Activated naive CD4-positive, alpha-beta T cell (primary cell): ENCODE results near the gene TBL1X.
"Not testable (repeated sequence)": the region's sequence is repeated elsewhere in the genome, so short reads cannot be mapped to it uniquely, and the experiment has no call there.

Source experiments
- DNase-seq, 4 experiments: peaks; one replicate each; lab custom pipeline; 2025; lab: John Stamatoyannopoulos, UW

The TBL1X gene

DNA sequence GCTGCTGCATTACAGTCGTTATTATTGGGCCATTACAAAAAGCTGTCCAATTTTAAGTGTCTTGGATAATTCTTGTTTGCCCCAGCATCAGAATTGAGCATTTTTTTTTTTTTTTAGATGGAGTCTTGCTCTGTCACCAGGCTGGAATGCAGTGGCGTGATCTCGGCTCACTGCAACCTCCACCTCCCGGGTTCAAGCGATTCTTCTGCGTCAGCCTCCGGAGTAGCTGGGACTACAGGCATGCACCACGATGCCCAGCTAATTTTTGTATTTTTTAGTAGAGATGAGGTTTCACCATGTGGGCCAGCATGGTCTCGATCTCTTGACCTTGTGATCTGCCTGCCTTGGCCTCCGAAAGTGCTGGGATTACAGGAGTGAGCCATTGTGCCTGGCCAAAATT, 71.3 kb downstream of the TBL1X start:
- not testable (repeated sequence) for DNase-seq

DNA sequence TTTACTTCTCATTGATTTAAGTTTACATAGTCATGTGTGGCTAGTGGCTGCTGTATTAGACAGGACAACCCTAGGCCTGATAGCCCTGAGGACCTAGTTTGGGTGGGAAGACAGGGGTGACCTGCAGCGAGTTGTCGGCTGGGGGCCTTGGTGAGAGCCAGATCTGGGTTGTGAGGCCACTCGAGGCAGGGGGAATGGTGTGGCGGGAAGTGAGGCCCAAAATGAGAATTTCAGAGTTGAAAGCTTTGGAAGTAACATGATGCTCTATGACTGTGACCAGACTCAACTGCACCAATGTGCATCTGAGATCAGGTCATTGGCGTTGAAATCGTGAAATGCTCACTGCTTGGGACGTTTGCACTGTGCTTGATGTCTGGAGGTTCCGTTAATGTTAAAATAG, 72.9 kb downstream of the TBL1X start:
- no peak for DNase-seq

DNA sequence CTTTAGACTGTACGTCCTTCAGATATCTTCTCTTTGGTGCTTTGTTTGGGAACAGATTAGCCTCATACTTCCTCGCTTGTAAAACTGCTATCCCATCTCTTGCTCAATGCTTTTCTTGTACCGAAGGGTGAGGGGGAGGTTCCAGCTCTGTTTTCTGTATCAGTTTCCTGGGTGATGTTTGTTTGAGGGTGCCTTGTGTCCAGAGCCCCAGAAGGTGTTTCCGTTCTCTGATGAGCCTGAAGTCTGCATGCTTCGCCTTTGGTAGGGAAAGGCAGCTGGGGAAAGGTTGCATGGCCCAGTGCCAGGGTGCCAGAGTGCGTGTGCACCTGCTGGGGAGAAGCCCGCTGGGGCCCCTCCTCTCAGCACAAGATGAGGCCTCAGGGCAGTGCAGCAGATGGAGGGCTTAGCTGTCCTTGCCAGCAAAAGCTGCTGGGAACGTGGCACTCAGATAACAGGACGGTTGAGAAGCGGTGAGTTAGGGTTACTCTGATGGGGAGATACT, 73.7 kb downstream of the TBL1X start:
- DNase-seq: no peak

DNA sequence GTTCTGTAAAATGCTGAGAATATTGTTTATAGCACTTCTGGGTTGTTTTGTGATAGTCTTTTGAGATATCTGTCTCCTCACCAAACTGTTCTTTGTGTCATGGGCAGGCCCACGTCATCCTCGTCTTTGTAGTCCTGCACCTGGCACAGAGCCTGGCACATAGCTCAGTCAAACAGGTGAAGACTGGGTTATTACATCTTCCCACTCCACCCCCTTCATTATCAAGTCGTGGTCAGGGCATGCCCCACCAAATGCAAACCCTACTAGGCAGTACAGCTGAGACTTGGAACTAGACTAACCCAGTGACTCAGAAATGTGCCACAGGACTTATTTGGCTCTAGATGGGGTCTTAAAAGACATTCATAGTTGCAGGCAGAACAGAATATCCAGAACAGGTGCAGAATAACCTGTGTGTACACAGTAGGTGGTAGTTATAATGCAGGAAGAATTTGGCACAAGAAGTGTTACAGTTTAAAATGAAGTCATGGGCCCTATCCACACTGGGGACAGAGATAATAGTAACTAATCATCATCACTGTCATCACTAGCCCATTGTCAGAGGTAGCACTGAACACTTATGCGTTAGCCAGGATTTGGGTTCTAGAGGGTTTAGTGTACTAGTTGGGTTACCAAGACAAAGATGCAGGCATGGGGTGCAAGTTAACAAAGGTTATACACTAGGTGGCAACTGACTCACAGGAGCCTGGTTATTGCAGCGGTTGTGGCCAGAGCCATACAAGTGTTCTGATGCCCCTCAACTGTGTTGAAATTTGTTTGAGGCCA, 74.9 kb downstream of the TBL1X start:
- DNase-seq: no peak

DNA sequence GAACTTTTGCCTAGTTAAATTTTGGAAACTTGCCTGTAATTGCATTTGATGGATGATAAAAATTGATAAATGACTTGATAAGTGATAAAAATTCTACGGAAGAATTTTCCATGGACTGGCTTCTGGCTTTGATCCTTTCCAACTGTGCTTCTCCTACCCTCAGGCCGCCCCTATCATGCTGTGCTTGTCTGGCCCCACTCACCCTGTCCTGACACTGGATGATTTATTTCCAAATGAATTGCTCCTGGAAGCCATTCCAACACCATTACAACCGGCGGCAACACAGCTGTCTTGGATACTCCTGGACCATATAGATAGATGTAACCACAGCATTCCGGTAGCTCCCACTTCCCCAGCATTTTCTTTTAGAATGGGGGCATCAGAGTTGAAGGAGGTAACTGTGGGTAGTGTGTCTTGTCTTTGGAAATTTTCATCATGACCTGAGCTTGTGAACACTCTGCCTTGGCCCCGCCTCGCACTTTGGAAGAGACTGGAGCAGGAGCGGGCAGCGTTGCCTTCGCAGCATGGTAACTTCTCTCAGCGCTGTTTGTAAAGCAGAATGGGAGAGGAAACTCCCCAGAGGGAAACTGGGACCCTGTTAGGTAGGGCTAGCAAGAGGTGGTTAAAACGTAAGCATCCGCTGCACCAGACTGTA, 77.4 kb downstream of the TBL1X start:
- no peak for DNase-seq

DNA sequence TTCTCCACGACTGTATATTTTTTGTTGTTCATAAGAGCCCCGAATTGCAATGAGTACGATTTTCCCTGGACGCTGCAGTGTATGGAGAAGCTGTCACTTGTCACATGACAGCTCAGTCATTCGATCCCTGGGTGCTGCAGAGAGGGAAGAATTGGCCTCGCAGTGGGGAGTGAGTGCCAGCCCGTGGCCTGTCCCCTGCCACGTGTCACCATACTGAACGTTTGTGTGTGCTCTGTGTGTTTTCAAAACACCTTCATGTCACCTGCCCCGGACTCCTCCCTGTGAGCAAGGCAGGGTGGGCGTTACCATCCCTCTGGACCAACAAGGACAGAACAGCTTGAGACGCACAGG, 77.9 kb downstream of the TBL1X start:
- DNase-seq: no peak

DNA sequence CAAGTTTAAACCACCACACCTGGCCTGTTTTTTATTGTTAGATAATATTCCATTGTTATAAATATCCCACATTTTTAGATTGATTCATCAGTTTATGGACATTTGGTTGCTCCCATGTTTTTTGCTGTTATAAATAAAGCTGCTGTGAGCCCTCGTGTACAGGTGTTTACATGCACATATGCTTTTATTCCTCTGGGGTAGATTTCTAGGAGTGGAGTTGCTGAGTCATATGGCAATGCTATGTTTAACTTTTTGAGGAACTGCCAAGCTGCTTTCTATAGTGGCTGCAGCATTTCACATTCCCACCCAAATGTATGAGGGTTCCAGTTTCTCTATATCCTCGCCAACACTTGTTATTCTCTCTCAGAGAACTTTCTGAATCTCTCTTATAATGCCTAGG, 90.5 kb downstream of the TBL1X start:
- DNase-seq: no peak

DNA sequence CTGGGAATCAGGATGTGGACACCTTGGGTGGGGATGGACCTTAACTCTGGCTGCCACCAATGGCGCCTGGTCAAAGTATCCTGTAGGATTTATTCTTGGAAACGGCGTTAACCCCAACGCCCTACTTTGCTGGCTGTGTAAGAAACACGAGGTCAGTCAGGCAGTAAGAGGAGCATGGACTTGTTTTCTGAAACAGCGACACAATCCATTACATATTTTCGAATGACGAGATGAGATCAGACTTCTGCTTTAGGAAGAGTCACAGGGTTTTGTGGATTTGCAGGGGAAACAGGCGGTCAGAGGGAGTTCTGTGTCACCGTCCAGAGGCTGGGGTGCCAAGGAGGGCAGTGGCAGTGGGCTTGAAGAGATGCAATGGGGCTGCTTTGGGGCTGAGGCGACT, 92.2 kb downstream of the TBL1X start:
- DNase-seq: no peak

DNA sequence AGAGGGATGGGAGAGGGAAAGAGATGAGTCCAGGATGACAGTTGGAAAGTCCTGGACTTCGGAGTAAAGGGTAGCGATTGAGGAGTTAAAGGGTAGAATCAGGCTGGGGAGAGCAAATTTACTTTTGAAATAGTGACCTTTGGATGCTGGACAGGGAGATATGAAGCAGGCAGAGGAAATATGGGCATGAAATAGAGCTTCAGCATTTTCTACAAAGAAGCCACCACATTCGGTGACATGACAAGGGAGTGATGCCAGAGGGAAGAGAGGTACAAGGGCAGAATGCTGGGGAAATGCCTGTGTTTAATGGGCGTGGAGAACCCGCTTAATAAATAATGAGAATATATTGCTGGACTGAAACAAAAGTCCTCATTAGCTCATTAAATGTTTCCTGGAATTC, 92.7 kb downstream of the TBL1X start:
- no peak for DNase-seq

DNA sequence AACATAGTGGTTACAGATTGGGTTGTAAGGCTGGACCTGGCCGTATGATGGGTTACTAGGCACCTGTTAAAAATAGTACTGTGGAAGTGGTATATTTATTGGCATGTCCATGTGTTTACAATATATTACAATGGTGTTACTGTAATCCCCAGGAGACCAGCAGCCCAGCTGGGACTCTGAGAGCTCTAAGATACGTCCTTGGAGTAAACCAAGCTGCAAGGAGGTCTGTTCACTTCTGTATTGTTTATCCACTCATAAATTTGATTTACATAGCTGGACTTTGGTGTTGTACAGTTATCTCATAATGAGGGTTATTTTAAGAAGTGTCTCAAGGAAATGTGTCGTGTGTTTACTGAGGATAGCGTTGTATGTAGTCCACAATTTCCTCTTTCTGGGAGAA, 93.8 kb downstream of the TBL1X start:
- no peak for DNase-seq

DNA sequence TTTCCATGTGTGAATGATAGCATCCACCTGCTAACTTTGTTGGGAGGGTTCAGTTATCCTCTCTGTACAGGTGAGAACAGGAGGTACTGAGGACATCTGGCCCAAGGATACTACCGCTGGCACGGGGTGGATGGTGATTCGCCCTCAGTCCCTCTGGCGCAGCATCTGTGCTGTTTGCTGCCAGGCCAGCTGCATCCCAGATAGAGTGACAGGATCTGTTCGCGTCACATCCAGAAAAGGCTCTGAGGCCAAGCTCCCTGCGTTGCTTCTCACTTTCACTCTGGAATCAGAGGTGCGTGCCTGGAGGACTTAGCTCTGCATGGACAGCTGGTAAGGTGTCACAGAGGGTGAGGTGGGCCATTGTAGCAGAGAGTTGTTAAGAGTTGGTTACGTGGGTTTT, 95.4 kb downstream of the TBL1X start:
- no peak for DNase-seq

DNA sequence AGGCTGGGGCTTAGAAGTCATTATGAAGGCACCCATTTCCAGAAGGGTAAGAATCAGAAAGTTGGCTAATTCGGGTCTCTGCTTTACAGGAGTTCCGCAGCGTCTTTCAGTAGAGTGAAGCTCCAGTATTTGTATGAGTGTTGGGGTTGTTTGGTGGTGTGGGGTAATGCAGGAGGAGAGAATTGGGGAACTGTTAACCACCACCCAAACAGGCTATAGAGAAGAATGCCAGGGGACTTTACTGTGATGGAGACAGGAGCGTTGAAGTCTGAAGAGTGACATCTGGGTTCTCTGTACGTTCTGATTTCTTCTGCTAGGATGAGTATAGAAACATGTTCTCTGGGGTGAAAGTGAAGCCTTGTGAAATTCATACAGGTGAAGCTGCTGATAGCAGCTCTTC, 96.3 kb downstream of the TBL1X start:
- DNase-seq: no peak

DNA sequence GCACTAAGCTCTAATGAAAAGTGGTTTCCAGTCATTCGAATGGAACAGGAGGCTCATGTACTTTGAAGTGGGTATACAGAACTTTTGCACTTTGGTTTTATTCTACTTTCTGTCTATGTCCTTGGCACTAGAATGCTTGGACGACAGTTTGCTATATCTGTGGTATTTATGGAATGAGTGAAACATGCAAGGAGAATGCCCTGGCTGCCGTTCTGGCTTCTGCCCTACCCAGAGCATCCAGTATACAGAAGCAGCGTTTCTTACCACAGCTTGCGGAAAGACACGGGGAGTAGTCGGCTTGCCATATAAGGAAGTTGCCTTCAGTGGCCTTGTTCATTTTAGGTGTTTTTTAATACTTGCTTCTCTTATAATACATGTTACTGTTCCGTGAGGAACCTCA, 98.0 kb downstream of the TBL1X start:
- DNase-seq: no peak

DNA sequence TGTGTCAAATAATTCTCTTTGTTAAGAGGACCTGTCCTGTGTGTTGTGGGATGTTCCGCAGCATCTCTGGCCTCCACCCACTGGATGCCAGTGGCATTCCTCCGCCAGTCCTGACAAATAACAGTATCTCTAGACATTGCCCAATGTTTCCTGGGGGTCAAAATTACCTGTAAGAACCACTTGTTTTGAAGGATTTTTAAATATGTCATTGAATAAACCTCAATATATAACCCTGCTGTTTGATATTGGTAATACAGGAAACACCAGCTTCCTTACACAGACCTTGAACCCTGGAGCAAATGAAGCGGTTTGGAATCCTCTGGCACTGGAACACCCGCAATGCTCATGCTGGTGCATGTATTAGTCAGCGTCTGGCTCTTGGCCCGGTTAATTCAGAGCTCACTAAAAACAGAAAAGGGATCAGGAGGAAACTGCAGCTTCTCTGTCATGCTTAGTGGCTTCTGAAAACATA, 101.3 kb downstream of the TBL1X start:
- DNase-seq: no peak

DNA sequence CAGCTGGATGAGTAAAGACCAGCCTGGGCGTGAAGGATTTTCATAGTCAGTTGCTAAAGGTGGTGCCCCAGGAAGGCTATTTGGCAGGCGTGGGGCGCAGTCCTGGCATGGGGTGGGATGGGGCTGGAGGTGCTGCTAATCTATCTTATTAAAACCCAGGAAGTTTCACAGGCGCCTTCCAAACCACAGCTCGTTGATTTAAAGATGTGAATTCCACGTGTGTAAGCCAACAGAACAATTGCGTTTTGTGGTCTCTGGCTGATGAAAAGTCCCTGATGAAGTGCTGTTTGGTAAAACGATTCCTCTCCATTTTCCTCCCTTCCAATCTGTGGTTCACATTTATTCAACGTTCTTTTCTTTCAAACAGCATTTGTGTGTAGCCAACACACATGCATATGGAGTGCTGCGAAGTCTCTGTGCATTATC, 105.0 kb downstream of the TBL1X start:
- DNase-seq: no peak

DNA sequence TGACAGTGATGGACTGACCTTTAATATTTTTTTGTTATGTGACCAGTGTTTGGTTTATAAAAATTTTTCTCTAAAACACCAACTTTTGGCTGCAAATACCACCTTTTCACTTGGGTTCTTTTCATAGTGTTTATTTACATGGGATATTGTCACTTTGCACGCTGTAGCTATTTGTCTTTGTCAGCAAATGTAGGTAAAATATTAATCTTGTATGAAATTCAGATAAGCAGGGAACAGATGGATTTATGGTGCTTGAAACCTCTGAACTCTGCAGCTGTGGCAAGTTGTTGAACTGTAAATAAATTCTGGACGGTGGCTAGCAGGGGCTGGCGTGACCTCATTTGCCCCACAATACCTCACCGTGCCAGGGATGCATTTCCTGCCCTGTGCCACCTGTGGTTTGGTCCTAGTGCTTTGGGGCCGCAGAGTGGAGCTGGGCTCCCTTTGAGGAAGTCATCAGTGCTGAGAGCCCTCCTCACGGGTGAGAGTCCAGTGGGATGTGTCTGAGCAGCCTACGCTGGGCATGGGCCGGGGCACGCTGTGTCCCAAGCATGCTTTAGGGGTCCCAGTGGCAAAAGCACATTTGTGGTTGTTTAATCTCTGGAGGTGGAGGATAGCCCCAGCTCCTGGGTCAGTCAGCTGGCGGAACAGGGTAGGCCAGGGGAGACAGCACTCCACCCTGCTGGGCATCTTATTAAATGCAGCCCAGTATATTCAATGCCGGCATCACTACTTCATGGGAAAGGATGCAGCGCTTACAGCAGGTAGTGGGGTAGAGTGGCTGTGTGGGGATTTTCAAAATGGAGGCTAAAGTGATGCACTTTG, 108.6 kb downstream of the TBL1X start:
- DNase-seq: no peak

DNA sequence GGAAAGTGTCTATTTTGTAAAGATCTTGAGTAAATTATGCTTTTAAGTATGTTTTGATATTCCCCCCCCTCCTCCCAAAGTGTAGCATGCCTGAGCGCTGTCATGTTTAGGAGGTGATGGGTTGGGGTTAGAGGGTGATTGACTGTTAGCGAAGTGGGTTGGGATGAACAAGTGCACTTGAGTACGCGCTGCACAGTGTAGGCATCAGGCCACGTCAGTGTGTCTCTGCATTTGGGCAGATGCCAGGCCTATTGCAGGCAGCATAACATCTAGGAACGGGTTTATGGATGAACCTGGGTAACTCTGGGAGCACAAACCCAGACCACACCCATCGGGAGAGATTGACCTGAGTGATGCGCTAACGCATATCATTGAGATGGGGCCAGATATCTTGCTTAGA, 111.2 kb downstream of the TBL1X start:
- DNase-seq: no peak

DNA sequence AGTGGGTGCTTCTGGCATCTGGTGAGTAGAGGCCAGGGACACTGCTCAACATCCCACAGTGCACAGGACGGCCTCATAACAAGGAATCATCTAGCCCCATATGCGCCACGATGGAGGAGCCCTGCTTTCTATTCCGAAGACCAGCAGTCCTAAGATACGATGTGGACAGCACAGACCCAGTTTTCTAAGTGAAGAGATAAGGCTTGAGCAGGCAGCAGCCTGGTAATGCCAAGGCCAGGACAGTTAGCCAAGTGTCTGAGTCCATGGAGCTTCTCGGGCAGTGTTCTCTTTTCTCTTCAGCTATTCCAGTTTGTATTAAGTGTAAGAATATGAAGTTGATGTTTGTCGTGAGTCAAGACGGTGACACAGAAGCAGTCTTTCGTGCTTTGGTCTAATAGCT, 112.7 kb downstream of the TBL1X start:
- no peak for DNase-seq

DNA sequence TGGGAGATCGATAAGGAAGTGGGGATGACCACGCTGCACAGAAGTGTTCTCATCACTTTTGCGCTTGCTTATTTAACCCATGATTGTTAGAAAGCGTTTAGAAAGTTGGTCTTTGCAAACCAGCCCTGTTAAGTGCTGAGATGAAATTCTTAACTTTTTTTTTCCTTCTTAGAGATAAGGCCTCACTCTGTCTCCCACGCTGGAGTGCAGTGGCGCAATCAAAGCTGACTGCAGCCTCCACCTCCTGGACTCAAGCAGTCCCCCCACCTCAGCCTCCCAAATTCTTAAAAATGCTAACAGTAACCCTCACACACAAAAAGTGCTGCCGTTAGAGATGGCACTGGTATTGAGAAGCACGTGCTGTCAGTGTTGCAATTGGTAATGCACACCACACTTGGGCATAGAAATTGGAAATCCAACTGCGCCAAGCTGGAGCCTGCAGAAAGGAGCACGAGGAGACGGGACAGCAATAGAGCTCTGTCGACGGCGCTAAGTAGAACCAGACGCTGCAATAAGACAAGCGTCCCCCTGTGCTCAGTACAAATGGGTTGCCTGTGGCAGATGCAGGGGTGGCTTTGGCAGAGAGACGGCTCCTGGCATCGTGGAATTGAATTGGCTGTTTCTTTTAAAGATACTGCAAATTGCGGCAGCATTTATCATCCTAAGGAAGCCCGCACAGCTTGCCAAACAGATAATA, 113.4 kb downstream of the TBL1X start:
- DNase-seq: no peak

DNA sequence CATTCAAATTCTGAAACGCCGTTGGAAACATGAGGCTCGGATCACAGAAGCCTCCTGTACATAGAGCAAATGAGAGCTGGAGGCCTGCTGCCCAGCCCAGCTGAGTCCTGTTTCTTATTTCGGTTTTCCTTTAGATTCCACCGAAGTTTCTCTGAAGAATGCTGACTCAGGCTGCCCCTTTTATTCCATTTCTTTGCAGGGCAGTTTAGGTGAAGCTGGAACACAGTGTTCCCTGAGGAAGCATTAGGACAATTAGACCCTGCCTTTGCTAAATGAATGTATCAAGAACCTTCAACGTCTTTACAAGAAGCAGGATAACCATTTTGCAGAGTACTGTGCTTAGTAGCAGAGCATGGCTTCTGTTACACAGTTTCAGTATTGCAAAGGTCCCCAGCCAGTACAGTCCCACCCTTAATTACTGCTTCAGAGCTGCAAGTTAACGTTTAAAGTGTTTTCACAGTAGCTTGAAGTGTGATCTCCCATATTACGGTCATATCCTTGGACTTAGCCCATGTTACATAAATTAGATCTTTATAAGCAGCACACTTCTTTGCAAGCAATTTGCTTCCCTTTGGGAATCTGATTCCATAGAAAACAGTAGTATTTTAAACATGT, 117.0 kb downstream of the TBL1X start:
- DNase-seq: no peak

DNA sequence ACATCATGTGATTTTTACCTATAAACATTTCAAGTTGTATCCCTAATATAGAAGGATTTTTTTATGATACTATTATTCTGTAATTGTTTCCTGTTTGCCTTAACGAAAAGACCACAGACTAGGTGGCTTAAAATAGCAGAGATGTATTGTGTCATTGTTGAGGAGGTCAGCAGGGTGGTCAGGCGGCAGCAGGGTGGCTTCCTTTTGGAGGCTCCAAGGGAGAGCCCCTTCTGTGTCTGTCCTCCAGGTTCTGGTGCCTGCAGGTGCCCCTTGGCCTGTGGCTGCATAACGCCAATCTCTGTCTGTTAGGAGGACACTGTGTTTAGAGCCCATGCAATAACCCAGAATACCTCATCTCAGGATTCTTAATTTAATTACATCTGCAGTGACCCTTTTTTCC, 118.1 kb downstream of the TBL1X start:
- DNase-seq: no peak

DNA sequence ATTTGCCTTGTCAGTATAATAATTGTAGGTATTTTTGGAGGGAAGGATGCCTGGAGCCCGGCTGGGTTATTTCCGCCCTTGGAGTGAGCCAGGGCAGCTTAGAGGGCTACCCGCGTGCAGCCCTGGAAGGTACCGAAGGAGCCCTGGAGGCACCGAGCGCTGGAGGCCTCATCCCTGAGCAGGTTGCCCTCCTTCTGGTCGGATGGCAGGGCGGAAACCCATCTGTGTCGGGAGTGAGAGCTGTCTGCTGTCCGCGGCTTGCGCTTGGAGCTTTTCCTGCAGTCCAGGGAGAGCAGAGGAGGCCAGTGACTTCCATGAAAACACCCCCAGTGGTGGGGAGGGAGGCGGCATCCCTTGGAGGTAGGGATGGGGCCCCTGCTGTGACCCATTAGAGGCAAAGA, 122.1 kb downstream of the TBL1X start:
- DNase-seq: no peak
